Caco-2 (cell line): ENCODE results near the gene LMO7. TPM values are rescaled to one million over a fixed set of nuclear protein-coding genes. Genes with fewer than 3 reads are reported as not detected.
"Not testable (repeated sequence)": the region's sequence is repeated elsewhere in the genome, so short reads cannot be mapped to it uniquely, and the experiment has no call there.

Experiments
- BruUV-seq: library from RNA; stranded (reverse); fragments of 400-500 nt; replicated peaks from 2 replicates; lab custom pipeline; 2021; lab: Mats Ljungman, UMichigan
- CTCF ChIA-PET: fragments of 300-600 bp; sonication (Branson Sonifier 250); formaldehyde crosslinking; loops from one replicate; lab custom pipeline; 2022; ENCODE audit warnings: antibody characterized with exemption; lab: Charles Lee
- POLR2A ChIA-PET: fragments of 300-600 bp; sonication (Branson Sonifier 250); formaldehyde crosslinking; loops from one replicate; lab custom pipeline; 2022; ENCODE audit warnings: antibody characterized with exemption; lab: Charles Lee
- DNase-seq, 2 experiments: peaks; one replicate each; pipeline versions ENCODE4 v3.0.0 to v3.0.0-alpha.2; 2020 to 2022
- H3K27me3 ChIP-seq: replicated peaks from 2 replicates; pipeline ENCODE4 v1.6.0; 2011; ENCODE audit warnings: low read length; ENCODE audit not compliant: control insufficient read depth, insufficient read depth
- H3K36me3 ChIP-seq: 2 replicates; pipeline ENCODE4 v1.5.1; 2011; ENCODE audit warnings: low read length; ENCODE audit not compliant: control insufficient read depth, insufficient read depth
- H3K4me1 ChIP-seq: fragments of 250-450 bp; sonication (Bioruptor Pico); 2 replicates; pipeline ENCODE4 v1.5.1; 2020; ENCODE audit warnings: mild to moderate bottlenecking
- H3K4me3 ChIP-seq: 2 replicates; pipeline ENCODE4 v1.5.1; 2011; ENCODE audit warnings: low read depth, mild to moderate bottlenecking, control low read depth, low read length
- H3K9me3 ChIP-seq: fragments of 250-450 bp; sonication (Bioruptor Pico); 2 replicates; pipeline ENCODE4 v1.5.1; 2020; ENCODE audit warnings: mild to moderate bottlenecking, moderate library complexity
- H3K27ac Mint-ChIP-seq: one replicate; pipeline ENCODE4 v1.8.0; 2022; ENCODE audit warnings: mixed read lengths; ENCODE audit not compliant: unreplicated experiment
- H3K27me3 Mint-ChIP-seq: one replicate; pipeline ENCODE4 v1.8.0; 2022; ENCODE audit warnings: mixed read lengths; ENCODE audit not compliant: insufficient read depth, unreplicated experiment
- H3K36me3 Mint-ChIP-seq: one replicate; pipeline ENCODE4 v1.8.0; 2022; ENCODE audit warnings: mild to moderate bottlenecking, mixed read lengths; ENCODE audit not compliant: insufficient read depth, unreplicated experiment
- H3K4me1 Mint-ChIP-seq: one replicate; pipeline ENCODE4 v1.8.0; 2022; ENCODE audit warnings: low read depth, mixed read lengths; ENCODE audit not compliant: unreplicated experiment
- H3K4me3 Mint-ChIP-seq: one replicate; pipeline ENCODE4 v1.8.0; 2022; ENCODE audit warnings: mild to moderate bottlenecking, moderate library complexity, mixed read lengths; ENCODE audit not compliant: unreplicated experiment
- H3K9me3 Mint-ChIP-seq: one replicate; pipeline ENCODE4 v1.8.0; 2022; ENCODE audit warnings: mixed read lengths; ENCODE audit not compliant: unreplicated experiment
- intact Hi-C: fragments of 100-400 bp; cut with micrococcal nuclease; formaldehyde crosslinking; loops from one replicate; pipeline ENCODE4 v1.10.0; 2022; ENCODE audit not compliant: unreplicated experiment
- total RNA-seq: library from RNA; stranded (reverse); gene quantifications from 2 replicates; pipeline ENCODE4 v1.2.3, GENCODE V29; 2022
- TF ChIP-seq, protein P1 (sequence below), 2 experiments: fragments of 200-600 bp in 1 of 2; IDR thresholded peaks; 1 replicate in 1 of 2; 2 replicates in 1 of 2; pipeline versions ENCODE4 v1.5.1 to v1.8.0; 2011 to 2022; ENCODE audit warnings: antibody characterized with exemption in 1 of 2, control low read depth in 1 of 2, inconsistent platforms in 1 of 2, low read depth in 1 of 2, low read length in 1 of 2, mild to moderate bottlenecking in 1 of 2, moderate library complexity in 1 of 2; ENCODE audit not compliant: insufficient read depth in 1 of 2, severe bottlenecking in 1 of 2, unreplicated experiment in 1 of 2

LMO7 gene
- total RNA-seq, 1 experiment from 2014 or later, result 209 TPM

DNA sequence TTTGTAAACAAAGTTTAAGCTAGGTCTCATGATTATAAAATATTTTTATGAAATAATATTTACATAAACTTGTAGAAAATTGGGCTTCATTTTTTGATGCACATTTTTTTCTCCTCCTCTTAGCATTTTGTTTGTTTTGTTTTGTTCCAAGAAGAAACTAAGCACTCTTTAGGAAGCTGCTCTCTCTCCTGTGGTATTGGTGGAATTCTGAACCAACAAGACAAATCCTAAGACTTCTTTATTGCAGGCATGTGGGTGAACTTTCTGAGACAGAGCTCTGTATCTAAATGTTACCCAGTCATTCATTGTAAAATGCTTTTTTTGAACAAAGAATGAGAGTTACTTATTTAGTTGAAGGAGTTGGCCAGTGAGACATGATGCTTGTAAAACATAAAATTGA lies 39.3 kb downstream of the LMO7 start:
- H3K4me3 ChIP-seq, result no peak overlapping the region
- CTCF ChIA-PET, result no interaction called here

GRCh38 chr13:75679459-75679858 lies 43.3 kb downstream of the LMO7 start:
- Mint-ChIP-seq H3K36me3 (peaks cover 11% of the 10 kb centered on the region), H3K27ac (no peak overlapping the region), H3K27me3 (no peaks in the 10 kb centered on the region), H3K9me3 (no peaks in the 10 kb centered on the region), H3K4me3 (no peak overlapping the region), H3K4me1 (no peaks in the 10 kb centered on the region)
- intact Hi-C loops, result loop anchor here (10.0 kb wide), 1 partner anchor 955 kb away; no protein-coding TSS in a partner anchor
- POLR2A ChIA-PET, result no interaction called here
- H3K9me3 ChIP-seq, result no peaks in the 10 kb centered on the region
- H3K4me3 ChIP-seq, result no peak overlapping the region
- H3K36me3 ChIP-seq, result no peaks in the 10 kb centered on the region
- no peaks in the 10 kb centered on the region for H3K27me3 ChIP-seq
- TF ChIP-seq, protein P1, sequence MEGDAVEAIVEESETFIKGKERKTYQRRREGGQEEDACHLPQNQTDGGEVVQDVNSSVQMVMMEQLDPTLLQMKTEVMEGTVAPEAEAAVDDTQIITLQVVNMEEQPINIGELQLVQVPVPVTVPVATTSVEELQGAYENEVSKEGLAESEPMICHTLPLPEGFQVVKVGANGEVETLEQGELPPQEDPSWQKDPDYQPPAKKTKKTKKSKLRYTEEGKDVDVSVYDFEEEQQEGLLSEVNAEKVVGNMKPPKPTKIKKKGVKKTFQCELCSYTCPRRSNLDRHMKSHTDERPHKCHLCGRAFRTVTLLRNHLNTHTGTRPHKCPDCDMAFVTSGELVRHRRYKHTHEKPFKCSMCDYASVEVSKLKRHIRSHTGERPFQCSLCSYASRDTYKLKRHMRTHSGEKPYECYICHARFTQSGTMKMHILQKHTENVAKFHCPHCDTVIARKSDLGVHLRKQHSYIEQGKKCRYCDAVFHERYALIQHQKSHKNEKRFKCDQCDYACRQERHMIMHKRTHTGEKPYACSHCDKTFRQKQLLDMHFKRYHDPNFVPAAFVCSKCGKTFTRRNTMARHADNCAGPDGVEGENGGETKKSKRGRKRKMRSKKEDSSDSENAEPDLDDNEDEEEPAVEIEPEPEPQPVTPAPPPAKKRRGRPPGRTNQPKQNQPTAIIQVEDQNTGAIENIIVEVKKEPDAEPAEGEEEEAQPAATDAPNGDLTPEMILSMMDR (IDR thresholded peaks at IDR 0.05; ENCODE audit: insufficient read depth in 1 of 2, low read depth in 1 of 2, low read length in 1 of 2, severe bottlenecking in 1 of 2, unreplicated experiment in 1 of 2), result no peak
- CTCF ChIA-PET, result no interaction called here
- no peak for DNase-seq
- no TSS peak for BruUV-seq
- peaks cover 11% of the 10 kb centered on the region; the same call in 1 of the 2 replicates for H3K4me1 ChIP-seq

More for the DNA sequence above, 39.3 kb downstream of the LMO7 start:
- Mint-ChIP-seq H3K36me3 (peaks cover 11% of the 10 kb centered on the region), H3K27me3 (no peaks in the 10 kb centered on the region), H3K9me3 (no peaks in the 10 kb centered on the region), H3K27ac (no peak overlapping the region), H3K4me3 (no peak overlapping the region), H3K4me1 (no peaks in the 10 kb centered on the region)
- TF ChIP-seq, protein P1 (IDR thresholded peaks at IDR 0.05; ENCODE audit: insufficient read depth in 1 of 2, low read depth in 1 of 2, low read length in 1 of 2, severe bottlenecking in 1 of 2, unreplicated experiment in 1 of 2), result no peak
- POLR2A ChIA-PET, result no interaction called here
- Histone ChIP-seq H3K4me1 (no peaks in the 10 kb centered on the region), H3K36me3 (no peaks in the 10 kb centered on the region), H3K9me3 (no peaks in the 10 kb centered on the region), H3K27me3 (no peaks in the 10 kb centered on the region)
- DNase-seq, result no peak
- no TSS peak for BruUV-seq
- intact Hi-C loops, result loop anchor here (10.0 kb wide), 1 partner anchor 959 kb away; no protein-coding TSS in a partner anchor

GRCh38 chr13:75680251-75680650 lies 44.1 kb downstream of the LMO7 start:
- H3K27me3 Mint-ChIP-seq, H3K27ac Mint-ChIP-seq, H3K4me3 Mint-ChIP-seq, DNase-seq, H3K4me3 ChIP-seq, BruUV-seq, POLR2A ChIA-PET, H3K27me3 ChIP-seq, H3K9me3 ChIP-seq, H3K9me3 Mint-ChIP-seq, H3K4me1 Mint-ChIP-seq, CTCF ChIA-PET, H3K36me3 ChIP-seq: not testable (repeated sequence)
- peaks cover 19% of the 10 kb centered on the region; the same call in 1 of the 2 replicates for H3K4me1 ChIP-seq
- intact Hi-C loops, result loop anchor here (10.0 kb wide), 1 partner anchor 325 kb away; no protein-coding TSS in a partner anchor
- peaks cover 11% of the 10 kb centered on the region for H3K36me3 Mint-ChIP-seq
